SK-N-SH (cell line): ENCODE results near the gene NDUFS6. TPM values are rescaled to one million over a fixed set of nuclear protein-coding genes. Genes with fewer than 3 reads are reported as not detected.

Experiments used
- CTCF ChIA-PET: fragments of 300-600, 350-600 bp; formaldehyde crosslinking; extraction: SDS; loops from one replicate; lab custom pipeline; 2021; lab: Yijun Ruan, JAX
- POLR2A ChIA-PET: fragments of 350-600 bp; sonication (Branson Sonifier 250); formaldehyde crosslinking; extraction: SDS; loops from one replicate; lab custom pipeline; 2020; ENCODE audit warnings: antibody characterized with exemption, inconsistent platforms; lab: Yijun Ruan, JAX
- DNase-seq: peaks from one replicate; pipeline ENCODE4 v3.0.0; 2012
- H2AFZ ChIP-seq: fragments of 200-600 bp; sonication (generic); 2 replicates; pipeline ENCODE4 v1.8.1; 2016; ENCODE audit warnings: antibody characterized with exemption, mild to moderate bottlenecking, low read depth
- H3F3A ChIP-seq: fragments of 200-600 bp; sonication (generic); replicated peaks from 2 replicates; pipeline ENCODE3; 2016; ENCODE audit warnings: antibody characterized with exemption, mild to moderate bottlenecking; ENCODE audit not compliant: insufficient read depth
- H3K27ac ChIP-seq, 2 experiments: fragments of 200-500 bp in 1 of 2; fragments of 200-600 bp in 1 of 2; sonication (Bioruptor generic) in 1 of 2; sonication (generic), shearing (Covaris generic) in 1 of 2; 2 replicates each; pipeline versions ENCODE4 v1.5.1 to v1.6.1; 2014 to 2016; ENCODE audit warnings: low read depth in 2 of 2, inconsistent platforms in 1 of 2, low read length in 1 of 2, mild to moderate bottlenecking in 1 of 2, mixed read lengths in 1 of 2
- H3K27me3 ChIP-seq: fragments of 200-600 bp; sonication (generic), shearing (Covaris generic); 2 replicates; pipeline ENCODE4 v1.6.1; 2016; ENCODE audit warnings: mixed run types; ENCODE audit not compliant: insufficient read depth
- H3K36me3 ChIP-seq, 2 experiments: fragments of 200-500 bp in 1 of 2; fragments of 200-600 bp in 1 of 2; sonication (Bioruptor generic) in 1 of 2; sonication (generic) in 1 of 2; replicated peaks in 1 of 2; 2 replicates each; pipeline versions ENCODE3 to v1.5.1; 2014 to 2016; ENCODE audit warnings: low read length in 1 of 2, mild to moderate bottlenecking in 1 of 2; ENCODE audit not compliant: insufficient read depth in 2 of 2, control insufficient read depth in 1 of 2
- H3K4me1 ChIP-seq, 2 experiments: fragments of 200-500 bp in 1 of 2; fragments of 200-600 bp in 1 of 2; sonication (Bioruptor generic) in 1 of 2; sonication (generic), shearing (Covaris generic) in 1 of 2; 2 replicates each; pipeline versions ENCODE4 v1.5.1 to v1.6.1; 2014 to 2016; ENCODE audit warnings: low read depth in 1 of 2, low read length in 1 of 2, mixed run types in 1 of 2; ENCODE audit not compliant: insufficient read depth in 2 of 2, control insufficient read depth in 1 of 2
- H3K4me2 ChIP-seq: fragments of 200-600 bp; sonication (generic), shearing (Covaris generic); 2 replicates; pipeline ENCODE4 v1.6.1; 2017; ENCODE audit warnings: mixed run types
- H3K4me3 ChIP-seq, 2 experiments: fragments of 200-500 bp in 1 of 2; fragments of 200-600 bp in 1 of 2; sonication (Bioruptor generic) in 1 of 2; sonication (generic), shearing (Covaris generic) in 1 of 2; 2 replicates each; pipeline versions ENCODE4 v1.5.1 to v1.8.1; 2014 to 2016; ENCODE audit warnings: low read depth in 2 of 2, inconsistent platforms in 1 of 2, low read length in 1 of 2, mild to moderate bottlenecking in 1 of 2, mixed read lengths in 1 of 2, moderate library complexity in 1 of 2
- H3K79me2 ChIP-seq: fragments of 200-600 bp; sonication (generic); 2 replicates; pipeline ENCODE4 v1.8.1; 2017; ENCODE audit warnings: mild to moderate bottlenecking; ENCODE audit not compliant: insufficient read depth
- H3K9ac ChIP-seq: fragments of 200-600 bp; sonication (generic); 2 replicates; pipeline ENCODE4 v1.6.1; 2017; ENCODE audit warnings: mixed run types
- H3K9me2 ChIP-seq: fragments of 200-600 bp; sonication (generic); 2 replicates; pipeline ENCODE4 v1.6.1; 2017; ENCODE audit warnings: mixed run types
- H3K9me3 ChIP-seq: fragments of 200-600 bp; sonication (generic); 2 replicates; pipeline ENCODE4 v1.6.1; 2017; ENCODE audit warnings: mixed run types, mild to moderate bottlenecking, moderate library complexity
- H4K20me1 ChIP-seq: fragments of 200-600 bp; sonication (generic); 2 replicates; pipeline ENCODE4 v1.6.1; 2017; ENCODE audit warnings: mild to moderate bottlenecking, mixed run types; ENCODE audit not compliant: insufficient read depth
- CHD2 ChIP-seq: fragments of 150-350 bp; IDR thresholded peaks from 2 replicates; pipeline ENCODE4 v1.6.1; 2018; ENCODE audit warnings: low read length; ENCODE audit not compliant: partially characterized antibody
- ELF1 ChIP-seq: IDR thresholded peaks from 2 replicates; pipeline ENCODE4 v1.4.0; 2012
- EP300 ChIP-seq, 2 experiments: IDR thresholded peaks; 2 replicates each; pipeline versions ENCODE4 v1.4.0 to v1.6.1; 2012; ENCODE audit warnings: borderline replicate concordance in 1 of 2, low read depth in 1 of 2, low read length in 1 of 2
- FOSL2 ChIP-seq: IDR thresholded peaks from 2 replicates; pipeline ENCODE4 v1.4.0; 2012; ENCODE audit warnings: low read depth, mild to moderate bottlenecking, moderate library complexity, borderline replicate concordance
- FOXM1 ChIP-seq: IDR thresholded peaks from 2 replicates; pipeline ENCODE4 v1.4.0; 2012; ENCODE audit warnings: low read depth, mild to moderate bottlenecking
- GABPA ChIP-seq: IDR thresholded peaks from 2 replicates; pipeline ENCODE4 v1.4.0; 2012; ENCODE audit warnings: low read depth, mild to moderate bottlenecking
- GATA2 ChIP-seq: sonication (generic); formaldehyde crosslinking; IDR thresholded peaks from 2 replicates; pipeline ENCODE4 v1.5.0; 2020; ENCODE audit warnings: mild to moderate bottlenecking, missing genetic modification reagents
- JUND ChIP-seq: IDR thresholded peaks from 2 replicates; pipeline ENCODE4 v1.4.0; 2012
- MAX ChIP-seq: IDR thresholded peaks from 2 replicates; pipeline ENCODE4 v1.4.0; 2012; ENCODE audit warnings: low read depth
- MXI1 ChIP-seq: IDR thresholded peaks from 2 replicates; pipeline ENCODE4 v1.6.1; 2012; ENCODE audit warnings: mild to moderate bottlenecking, low read depth, low read length, improper control_type of control experiment
- RCOR1 ChIP-seq: fragments of 150-350 bp; IDR thresholded peaks from 2 replicates; pipeline ENCODE4 v1.6.1; 2017; ENCODE audit warnings: antibody characterized with exemption, low read length
- SMC3 ChIP-seq: IDR thresholded peaks from 2 replicates; pipeline ENCODE4 v1.6.1; 2012; ENCODE audit warnings: low read depth, low read length, improper control_type of control experiment
- TCF12 ChIP-seq: IDR thresholded peaks from 2 replicates; pipeline ENCODE4 v1.4.0; 2012
- TEAD4 ChIP-seq: IDR thresholded peaks from 2 replicates; pipeline ENCODE4 v1.4.0; 2012; ENCODE audit warnings: mild to moderate bottlenecking, borderline replicate concordance; ENCODE audit not compliant: insufficient read depth
- WGBS: methylation state at CpG from one replicate; pipeline ENCODE4 v1.1.6; 2017; ENCODE audit warnings: low lambda C conversion rate; 5-methylcytosine and 5-hydroxymethylcytosine counted together
- polyA plus RNA-seq, 3 experiments: library from polyadenylated mRNA; depleted of rRNA; stranded (reverse); fragments of >200 nt; gene quantifications; 2 replicates each; pipeline ENCODE4 v1.2.3, GENCODE V29; 2012
- TF ChIP-seq, protein P1 (sequence below): IDR thresholded peaks from 2 replicates; pipeline ENCODE4 v1.6.1; 2012; ENCODE audit warnings: mild to moderate bottlenecking, low read depth, low read length, moderate library complexity

NDUFS6 gene
- polyA plus RNA-seq, 1 of the 3 experiments (the other 2 are of a cell fraction) = 316 TPM

GRCh38 chr5:1836891-1837880, 36.0 kb downstream of the NDUFS6 start:
- no peak overlapping the region for H2AFZ ChIP-seq
- H3K27me3 ChIP-seq = peaks cover 100% of the 10 kb centered on the region

GRCh38 chr5:1838013-1838412, 36.8 kb downstream of the NDUFS6 start:
- H3K9me2 ChIP-seq = no peaks in the 10 kb centered on the region
- no peaks in the 10 kb centered on the region for H3F3A ChIP-seq
- peaks cover 96% of the 10 kb centered on the region for H3K27me3 ChIP-seq
- no peak overlapping the region for H3K27ac ChIP-seq
- no peaks in the 10 kb centered on the region for H4K20me1 ChIP-seq
- 51% methylated on average over 9 of the region's 9 CpGs for WGBS
- no peak overlapping the region for H2AFZ ChIP-seq
- H3K4me1 ChIP-seq = no peaks in the 10 kb centered on the region
- no peak overlapping the region for H3K4me3 ChIP-seq
- CTCF ChIA-PET = no interaction called here
- no peaks in the 10 kb centered on the region for H3K36me3 ChIP-seq
- POLR2A ChIA-PET = no interaction called here
- H3K79me2 ChIP-seq = no peaks in the 10 kb centered on the region
- H3K9me3 ChIP-seq = no peaks in the 10 kb centered on the region
- H3K4me2 ChIP-seq = no peak overlapping the region
- no peak overlapping the region for H3K9ac ChIP-seq
- DNase-seq = no peak
- TF ChIP-seq, protein P1, sequence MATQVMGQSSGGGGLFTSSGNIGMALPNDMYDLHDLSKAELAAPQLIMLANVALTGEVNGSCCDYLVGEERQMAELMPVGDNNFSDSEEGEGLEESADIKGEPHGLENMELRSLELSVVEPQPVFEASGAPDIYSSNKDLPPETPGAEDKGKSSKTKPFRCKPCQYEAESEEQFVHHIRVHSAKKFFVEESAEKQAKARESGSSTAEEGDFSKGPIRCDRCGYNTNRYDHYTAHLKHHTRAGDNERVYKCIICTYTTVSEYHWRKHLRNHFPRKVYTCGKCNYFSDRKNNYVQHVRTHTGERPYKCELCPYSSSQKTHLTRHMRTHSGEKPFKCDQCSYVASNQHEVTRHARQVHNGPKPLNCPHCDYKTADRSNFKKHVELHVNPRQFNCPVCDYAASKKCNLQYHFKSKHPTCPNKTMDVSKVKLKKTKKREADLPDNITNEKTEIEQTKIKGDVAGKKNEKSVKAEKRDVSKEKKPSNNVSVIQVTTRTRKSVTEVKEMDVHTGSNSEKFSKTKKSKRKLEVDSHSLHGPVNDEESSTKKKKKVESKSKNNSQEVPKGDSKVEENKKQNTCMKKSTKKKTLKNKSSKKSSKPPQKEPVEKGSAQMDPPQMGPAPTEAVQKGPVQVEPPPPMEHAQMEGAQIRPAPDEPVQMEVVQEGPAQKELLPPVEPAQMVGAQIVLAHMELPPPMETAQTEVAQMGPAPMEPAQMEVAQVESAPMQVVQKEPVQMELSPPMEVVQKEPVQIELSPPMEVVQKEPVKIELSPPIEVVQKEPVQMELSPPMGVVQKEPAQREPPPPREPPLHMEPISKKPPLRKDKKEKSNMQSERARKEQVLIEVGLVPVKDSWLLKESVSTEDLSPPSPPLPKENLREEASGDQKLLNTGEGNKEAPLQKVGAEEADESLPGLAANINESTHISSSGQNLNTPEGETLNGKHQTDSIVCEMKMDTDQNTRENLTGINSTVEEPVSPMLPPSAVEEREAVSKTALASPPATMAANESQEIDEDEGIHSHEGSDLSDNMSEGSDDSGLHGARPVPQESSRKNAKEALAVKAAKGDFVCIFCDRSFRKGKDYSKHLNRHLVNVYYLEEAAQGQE = no peak

More at GRCh38 chr5:1836891-1837880, 36.0 kb downstream of the NDUFS6 start:
- H3K79me2 ChIP-seq = no peaks in the 10 kb centered on the region
- H3K4me2 ChIP-seq = no peak overlapping the region
- H3K36me3 ChIP-seq = no peaks in the 10 kb centered on the region
- H3K9ac ChIP-seq = no peak overlapping the region
- no peak overlapping the region for H3K4me3 ChIP-seq
- POLR2A ChIA-PET = no interaction called here
- TF ChIP-seq FOXM1 (no peak), GATA2 (CRISPR knock-in tag) (no peak), MXI1 (no peak), SMC3 (no peak), EP300 (IDR thresholded peaks at IDR 0.05; ENCODE audit: borderline replicate concordance in 1 of 2, low read depth in 1 of 2, low read length in 1 of 2) (no peak), RCOR1 (no peak), TCF12 (no peak), FOSL2 (no peak), GABPA (no peak), ELF1 (no peak), TEAD4 (no peak), MAX (no peak), JUND (no peak), CHD2 (no peak)
- TF ChIP-seq, protein P1 = no peak
- TF ChIP-seq, all 33 proteins: peak for 0
- CTCF ChIA-PET = no interaction called here
- Histone ChIP-seq H3K9me2 (no peaks in the 10 kb centered on the region), H3K27ac (no peak overlapping the region), H3K9me3 (no peaks in the 10 kb centered on the region), H3F3A (no peaks in the 10 kb centered on the region), H4K20me1 (no peaks in the 10 kb centered on the region), H3K4me1 (no peaks in the 10 kb centered on the region)
- DNase-seq = no peak
- 44% methylated on average over 19 of the region's 32 CpGs for WGBS
